GM18867 (cell line): ENCODE measurements around the gene POLR3B.
"Not testable (repeated sequence)": the region's sequence is repeated elsewhere in the genome, so short reads cannot be mapped to it uniquely, and the experiment has no call there.

Experiments
- ATAC-seq: cut with Tn5 transposase; IDR thresholded peaks from one replicate; pipeline ENCODE4 v1.9.1; 2021; ENCODE audit warnings: mild to moderate bottlenecking, moderate library complexity; ENCODE audit not compliant: unreplicated experiment

POLR3B gene

GRCh38 chr12:106459124-106459523 is 101.6 kb downstream of the POLR3B start:
- no peak for ATAC-seq

- ATAC-seq = no peak
Observed at GRCh38 chr12:106459534-106459933, 102.0 kb downstream of the POLR3B start.

- ATAC-seq = no peak
Observed at GRCh38 chr12:106461730-106462129, 104.2 kb downstream of the POLR3B start.

- ATAC-seq = not testable (repeated sequence)
Observed at GRCh38 chr12:106465605-106466004, 108.1 kb downstream of the POLR3B start.

- ATAC-seq = not testable (repeated sequence)
Observed at GRCh38 chr12:106475662-106476061, 118.1 kb downstream of the POLR3B start.

GRCh38 chr12:106477627-106478026 is 120.1 kb downstream of the POLR3B start:
- ATAC-seq = not testable (repeated sequence)

GRCh38 chr12:106480251-106480650 is 122.7 kb downstream of the POLR3B start:
- ATAC-seq = no peak

GRCh38 chr12:106481246-106481645 is 123.7 kb downstream of the POLR3B start:
- no peak for ATAC-seq

GRCh38 chr12:106487664-106488063 is 130.1 kb downstream of the POLR3B start:
- ATAC-seq = no peak

GRCh38 chr12:106488884-106489283 is 131.3 kb downstream of the POLR3B start:
- ATAC-seq = no peak

GRCh38 chr12:106490264-106490663 is 132.7 kb downstream of the POLR3B start:
- no peak for ATAC-seq

GRCh38 chr12:106492857-106493256 is 135.3 kb downstream of the POLR3B start:
- ATAC-seq = no peak

GRCh38 chr12:106493531-106493930 is 136.0 kb downstream of the POLR3B start:
- ATAC-seq = no peak

GRCh38 chr12:106495354-106495965 is 137.9 kb downstream of the POLR3B start:
- no peak for ATAC-seq

- ATAC-seq = no peak
Observed at GRCh38 chr12:106498056-106498455, 140.5 kb downstream of the POLR3B start.

GRCh38 chr12:106499628-106500027 is 142.1 kb downstream of the POLR3B start:
- no peak for ATAC-seq

- no peak for ATAC-seq
Observed at GRCh38 chr12:106506691-106507090, 149.1 kb downstream of the POLR3B start.

- ATAC-seq = no peak
Observed at GRCh38 chr12:106508966-106509365, 151.4 kb downstream of the POLR3B start.

GRCh38 chr12:106511365-106511764 is 153.8 kb downstream of the POLR3B start:
- ATAC-seq = no peak

- ATAC-seq = no peak
Observed at GRCh38 chr12:106517314-106517713, 159.8 kb downstream of the POLR3B start.

- ATAC-seq = no peak
Observed at GRCh38 chr12:106519607-106520021, 162.1 kb downstream of the POLR3B start.

GRCh38 chr12:106521901-106522300 is 164.4 kb downstream of the POLR3B start:
- no peak for ATAC-seq

- ATAC-seq = no peak
Observed at GRCh38 chr12:106522708-106523107, 165.2 kb downstream of the POLR3B start.
